Measurements from ENCODE around the gene IQUB.

GRCh38 chr7:123455965-123456470, 78.4 kb downstream of the IQUB start:
- no peak for TF ChIP-seq HDGF (IDR thresholded peaks at IDR 0.05; ENCODE audit: borderline replicate concordance)
- TF ChIP-seq NFRKB (IDR thresholded peaks at IDR 0.05), result no peak
- no peak for TF ChIP-seq L3MBTL2 (conservative IDR thresholded peaks at IDR 0.05)

Data from HEK293T (cell line).